Stimulated activated CD8-positive, alpha-beta memory T cell treated with anti-CD3 and anti-CD28 coated beads, Interleukin-7, amount 100 ng/mL, for 1 hour (primary cell): ENCODE results near the gene KCNAB2.
"Not testable (repeated sequence)": the region's sequence is repeated elsewhere in the genome, so short reads cannot be mapped to it uniquely, and the experiment has no call there.

Source experiments
- DNase-seq, 2 donors: peaks; one replicate each; pipeline ENCODE4 v3.0.0-alpha.2; 2020; ENCODE audit warnings: low read depth in 2 of 2

KCNAB2 gene

GRCh38 chr1:6054596-6054995 is 8.9 kb downstream of the KCNAB2 start:
- no peak for DNase-seq

GRCh38 chr1:6056572-6056948 is 10.9 kb downstream of the KCNAB2 start:
- no peak for DNase-seq

- no peak for DNase-seq
These were observed 11.6 kb downstream of the KCNAB2 start for GRCh38 chr1:6057170-6057845.

GRCh38 chr1:6059866-6060265 is 14.2 kb downstream of the KCNAB2 start:
- DNase-seq, result no peak

- no peak for DNase-seq
These were observed 17.0 kb downstream of the KCNAB2 start for GRCh38 chr1:6062670-6063069.

- DNase-seq, result not testable (repeated sequence)
These were observed 17.9 kb downstream of the KCNAB2 start for GRCh38 chr1:6063532-6064053.

- no peak for DNase-seq
These were observed 19.6 kb downstream of the KCNAB2 start for GRCh38 chr1:6065093-6065858.

- no peak for DNase-seq
These were observed 21.0 kb downstream of the KCNAB2 start for GRCh38 chr1:6066680-6067079.

GRCh38 chr1:6068073-6068472 is 22.4 kb downstream of the KCNAB2 start:
- DNase-seq, result no peak

GRCh38 chr1:6068932-6069331 is 23.2 kb downstream of the KCNAB2 start:
- no peak for DNase-seq

- no peak for DNase-seq
These were observed 23.9 kb downstream of the KCNAB2 start for GRCh38 chr1:6069573-6069972.

GRCh38 chr1:6070450-6070974 is 24.8 kb downstream of the KCNAB2 start:
- DNase-seq, result no peak

- no peak for DNase-seq
These were observed 25.5 kb downstream of the KCNAB2 start for GRCh38 chr1:6071219-6071618.

GRCh38 chr1:6072774-6073479 is 27.2 kb downstream of the KCNAB2 start:
- no peak for DNase-seq

GRCh38 chr1:6073480-6074053 is 27.9 kb downstream of the KCNAB2 start:
- DNase-seq, result no peak

- no peak for DNase-seq
These were observed 28.7 kb downstream of the KCNAB2 start for GRCh38 chr1:6074192-6074901.

- DNase-seq, result no peak
These were observed 30.1 kb downstream of the KCNAB2 start for GRCh38 chr1:6075748-6076147.

GRCh38 chr1:6077061-6077460 is 31.4 kb downstream of the KCNAB2 start:
- DNase-seq, result not testable (repeated sequence)

GRCh38 chr1:6077506-6077905 is 31.8 kb downstream of the KCNAB2 start:
- DNase-seq, result no peak

GRCh38 chr1:6077919-6078318 is 32.2 kb downstream of the KCNAB2 start:
- DNase-seq, result no peak

GRCh38 chr1:6080469-6080868 is 34.8 kb downstream of the KCNAB2 start:
- no peak for DNase-seq
